HG03025 (cell line): Measurements from ENCODE around the gene GSPT1.
A peak's percentile ranks its signal among the peaks of the same experiment; 100 is the strongest.
"Not testable (repeated sequence)": the region's sequence is repeated elsewhere in the genome, so short reads cannot be mapped to it uniquely, and the experiment has no call there.

Experiments
- ATAC-seq: cut with Tn5 transposase; IDR thresholded peaks from one replicate; pipeline ENCODE4 v1.9.1; 2021; ENCODE audit warnings: mild to moderate bottlenecking, moderate library complexity; ENCODE audit not compliant: unreplicated experiment, low FRiP score

The GSPT1 gene

GRCh38 chr16:11869353-11870228 lies 46.2 kb downstream of the GSPT1 start:
- no peak for ATAC-seq

GRCh38 chr16:11868412-11868980 lies 47.3 kb downstream of the GSPT1 start:
- ATAC-seq = no peak

DNA sequence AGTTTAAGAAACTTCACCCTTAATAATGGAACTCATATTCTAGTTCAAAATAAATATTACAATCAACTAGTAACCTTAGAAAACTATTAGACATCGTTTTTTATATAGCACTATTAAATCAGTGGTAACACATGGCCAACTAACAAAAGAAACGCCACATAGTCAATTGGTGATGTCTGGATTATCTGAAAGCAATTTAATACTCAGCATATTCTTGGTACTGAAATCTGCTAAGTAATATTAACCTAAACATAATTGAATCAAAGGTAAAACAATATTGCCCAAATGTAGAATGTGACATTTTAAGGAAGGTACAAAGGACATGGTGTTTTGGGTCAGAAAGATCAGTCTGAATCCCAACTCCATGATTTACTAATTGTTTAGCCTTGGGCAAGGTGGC lies 53.3 kb downstream of the GSPT1 start:
- no peak for ATAC-seq

GRCh38 chr16:11857161-11857560 lies 58.6 kb downstream of the GSPT1 start:
- ATAC-seq = no peak

- no peak for ATAC-seq
Measured at GRCh38 chr16:11852092-11852809, 63.5 kb downstream of the GSPT1 start.

DNA sequence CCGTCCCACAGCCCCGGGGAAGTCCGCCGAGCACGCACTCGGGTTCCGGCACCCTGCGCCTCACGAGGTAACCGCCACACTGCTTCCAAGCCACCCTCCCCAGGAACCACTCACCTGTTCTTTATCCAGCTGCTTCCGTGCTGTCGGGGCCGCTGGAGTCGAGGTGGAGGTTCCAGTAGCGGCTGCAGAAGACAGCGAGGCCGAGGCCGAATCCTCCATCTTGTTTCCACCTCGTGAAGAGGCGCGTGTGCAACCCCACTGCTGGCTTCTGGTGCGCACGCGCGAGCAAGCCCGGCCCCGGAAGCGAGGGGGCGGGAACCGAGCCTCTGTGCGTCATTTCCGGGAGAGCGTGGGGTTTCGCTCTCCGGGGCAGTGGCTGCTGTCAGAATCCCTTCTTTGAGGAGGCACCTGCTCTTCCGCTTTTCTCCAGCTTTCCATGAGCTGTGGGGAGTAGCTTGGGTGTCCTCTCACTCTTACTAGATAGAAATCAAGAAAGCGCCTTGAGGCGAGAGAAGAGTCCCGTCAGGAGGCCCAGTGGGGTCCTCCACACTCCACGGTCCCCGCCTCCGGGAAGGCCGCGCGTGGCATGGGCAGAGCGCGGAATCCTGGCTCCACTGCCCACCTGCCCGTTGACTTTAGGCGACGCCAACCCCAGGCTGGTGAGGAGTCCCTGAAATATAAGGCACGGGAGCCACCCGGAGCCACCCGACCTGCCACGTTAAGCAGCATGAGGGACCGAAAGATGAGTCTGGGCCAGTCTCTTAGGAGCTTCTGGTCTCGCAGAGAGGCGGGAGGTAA lies 64.3 kb downstream of the GSPT1 start, which contains the start of gene RSL1D1:
TSS of gene RSL1D1 (minus strand) at position 249 of the 798 bp plus-strand sequence. CDS start at position 219, 30 bp downstream.
- peak; percentile 81 for ATAC-seq

DNA sequence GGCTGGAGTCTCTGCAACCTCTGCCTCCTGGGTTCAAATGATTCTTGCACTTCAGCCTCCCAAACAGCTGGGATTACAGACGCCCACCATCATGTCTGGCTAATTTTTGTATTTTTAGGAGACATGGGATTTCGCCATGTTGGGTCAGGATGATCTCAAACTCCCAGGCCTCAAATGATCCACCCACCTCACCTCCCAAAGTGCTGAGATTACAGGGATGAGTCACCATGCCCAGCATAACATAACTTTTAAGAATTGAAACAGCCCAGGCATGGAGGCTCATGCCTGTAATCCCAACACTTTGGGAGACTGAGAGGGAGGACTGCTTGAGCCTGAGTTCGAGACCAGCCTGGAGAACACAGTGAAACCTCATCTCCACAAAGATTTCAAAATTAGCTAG lies 66.9 kb downstream of the GSPT1 start:
- ATAC-seq = no peak

- no peak for ATAC-seq
Measured at GRCh38 chr16:11844499-11844898, 71.3 kb downstream of the GSPT1 start.

DNA sequence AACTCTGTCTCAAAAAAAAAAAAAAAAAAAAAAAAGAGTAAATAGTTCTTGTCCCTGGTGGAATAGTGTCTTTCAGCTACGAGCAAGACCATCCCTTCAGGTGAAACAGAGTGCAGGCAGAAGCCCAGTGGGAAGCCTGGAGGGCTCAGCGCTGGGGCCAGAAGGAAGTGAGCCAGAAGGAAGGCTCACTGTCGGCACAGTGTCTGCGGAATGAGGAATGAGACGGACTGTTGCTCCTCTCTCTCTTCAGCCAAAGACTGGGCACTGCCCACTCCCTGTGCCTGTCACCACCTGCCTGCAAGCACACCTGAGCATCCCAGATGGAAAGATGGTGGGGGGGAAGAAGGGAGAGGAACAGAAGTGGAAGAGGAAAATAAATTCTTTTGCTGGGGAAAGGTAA lies 71.9 kb downstream of the GSPT1 start:
- ATAC-seq = no peak

GRCh38 chr16:11843206-11843605 lies 72.5 kb downstream of the GSPT1 start:
- ATAC-seq = no peak

- ATAC-seq = no peak
Measured at GRCh38 chr16:11841026-11841425, 74.7 kb downstream of the GSPT1 start.

DNA sequence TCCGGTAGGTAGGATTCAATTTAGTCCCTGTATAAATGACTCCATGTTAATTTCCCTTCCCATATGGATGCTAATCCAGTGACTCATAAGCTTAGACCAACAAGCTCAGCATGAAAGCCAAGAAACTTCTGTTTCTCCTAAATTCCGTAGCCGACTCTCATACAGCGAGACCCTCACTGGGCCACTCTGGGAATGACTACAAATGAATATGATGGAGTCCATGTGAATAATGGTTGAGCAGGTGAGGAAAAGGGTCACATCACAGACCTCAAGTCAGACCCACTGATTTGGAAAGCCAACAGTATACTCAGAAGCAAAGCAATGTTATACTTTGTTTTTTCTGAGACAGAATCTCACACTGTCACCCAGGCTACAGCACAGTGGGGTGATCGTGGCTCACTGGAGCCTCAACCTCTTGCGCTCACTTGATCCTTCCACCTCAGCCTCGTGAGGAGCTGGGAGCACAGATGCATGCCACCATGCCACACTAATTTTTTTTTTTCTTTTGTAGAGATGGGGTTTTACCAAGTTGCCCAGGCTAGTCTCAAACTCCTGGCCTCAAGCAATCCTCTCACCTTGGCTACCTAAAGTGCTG lies 79.0 kb downstream of the GSPT1 start:
- no peak for ATAC-seq

GRCh38 chr16:11835891-11836649 lies 79.7 kb downstream of the GSPT1 start:
- ATAC-seq = no peak

- no peak for ATAC-seq
Measured at GRCh38 chr16:11835309-11835708, 80.4 kb downstream of the GSPT1 start.

GRCh38 chr16:11833951-11834695 lies 81.6 kb downstream of the GSPT1 start:
- no peak for ATAC-seq

DNA sequence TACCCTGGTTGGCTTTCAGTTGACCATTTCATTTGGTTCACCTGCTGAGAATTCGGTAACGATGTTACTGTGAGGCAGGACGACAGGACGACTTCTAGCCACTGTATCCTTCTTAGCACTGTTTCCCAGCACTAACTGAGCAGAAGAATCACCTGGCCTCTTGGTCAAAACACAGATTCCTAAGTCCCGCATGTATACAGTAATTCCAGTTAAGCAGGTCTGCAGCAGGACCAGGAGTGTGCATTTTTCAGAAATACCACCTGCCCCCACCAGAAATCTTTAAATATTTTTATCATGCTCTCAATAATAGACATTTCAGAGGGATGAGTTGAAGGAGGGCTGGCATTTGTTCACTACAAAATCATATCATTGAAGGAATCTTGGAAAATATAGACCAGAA lies 87.1 kb downstream of the GSPT1 start:
- no peak for ATAC-seq

- not testable (repeated sequence) for ATAC-seq
Measured at GRCh38 chr16:11825520-11826165, 90.1 kb downstream of the GSPT1 start.

DNA sequence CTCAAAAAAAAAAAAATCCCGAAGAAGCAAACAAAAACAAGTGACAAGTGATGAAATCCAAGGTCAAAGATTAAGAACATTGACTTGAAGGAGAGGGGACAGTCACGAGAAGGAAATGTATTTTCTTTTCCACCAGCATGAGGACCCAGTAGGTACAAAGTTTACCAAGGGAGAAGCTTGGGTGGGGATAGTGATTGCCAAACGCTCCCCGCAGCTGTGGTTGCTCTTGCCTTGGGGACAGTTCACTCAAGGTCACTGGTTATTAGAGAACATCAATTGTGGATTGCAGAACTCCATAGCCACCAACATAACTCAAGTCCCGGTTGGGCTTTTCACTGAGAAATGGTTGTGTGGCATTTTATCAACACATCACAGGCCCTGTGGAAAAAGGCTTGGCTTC lies 91.4 kb downstream of the GSPT1 start:
- ATAC-seq = no peak
